ENCODE results near the gene TECTA. TPM values are rescaled to one million over a fixed set of nuclear protein-coding genes. Genes with fewer than 3 reads are reported as not detected.
"Not testable (repeated sequence)": the region's sequence is repeated elsewhere in the genome, so short reads cannot be mapped to it uniquely, and the experiment has no call there.

Gene TECTA
- total RNA-seq, 1 experiment from 2014 or later = 0.37 TPM

GRCh38 chr11:121163658-121164308 is 62.7 kb downstream of the TECTA start (continued):
- TF ChIP-seq ARID4B (CRISPR knock-in tag; IDR thresholded peaks at IDR 0.05; ENCODE audit: borderline replicate concordance) = no peak
- no peak for TF ChIP-seq ATF3 (CRISPR knock-in tag; conservative IDR thresholded peaks at IDR 0.05)
- TF ChIP-seq FOXP4 (CRISPR knock-in tag; IDR thresholded peaks at IDR 0.05) = no peak
- no peak for TF ChIP-seq GTF2I (CRISPR knock-in tag; conservative IDR thresholded peaks at IDR 0.05)
- TF ChIP-seq E2F5 (CRISPR knock-in tag; IDR thresholded peaks at IDR 0.05) = no peak
- TF ChIP-seq ZMAT4 (CRISPR knock-in tag; IDR thresholded peaks at IDR 0.05) = no peak
- no peak for TF ChIP-seq ZBTB43 (CRISPR knock-in tag; IDR thresholded peaks at IDR 0.05)
- TF ChIP-seq ZNF512 (CRISPR knock-in tag; IDR thresholded peaks at IDR 0.05; ENCODE audit: borderline replicate concordance) = no peak
- no peak for TF ChIP-seq RORB (CRISPR knock-in tag; IDR thresholded peaks at IDR 0.05)
- TF ChIP-seq CTCF (IDR thresholded peaks at IDR 0.05) = no peak

GRCh38 chr11:121177629-121178028 is 76.6 kb downstream of the TECTA start:
- not testable (repeated sequence) for ATAC-seq

More at GRCh38 chr11:121177629-121178028, 76.6 kb downstream of the TECTA start:
- H3K4me1 Mint-ChIP-seq; H3K4me3 Mint-ChIP-seq; DNase-seq (ENCODE audit: low spot score); H3K27ac Mint-ChIP-seq; POLR2A ChIA-PET; CTCF ChIA-PET: not testable (repeated sequence)
- peaks cover 12% of the 10 kb centered on the region for H3K27me3 Mint-ChIP-seq (ENCODE audit: low read depth)
- H3K9me3 Mint-ChIP-seq = peaks cover 57% of the 10 kb centered on the region
- peaks cover 43% of the 10 kb centered on the region for H3K36me3 Mint-ChIP-seq

Data from WTC11 (cell line).